K562 (cell line): ENCODE results near the gene C1RL.

Source experiments
- FOXJ3 ChIP-seq: sonication (generic); formaldehyde crosslinking; IDR thresholded peaks from 2 replicates; pipeline ENCODE4 v1.4.0; 2020; ENCODE audit warnings: mild to moderate bottlenecking, missing genetic modification reagents
- MTA2 ChIP-seq: fragments of 450-650 bp; IDR thresholded peaks from 2 replicates; pipeline ENCODE4 v1.6.1; 2016; ENCODE audit warnings: low read depth
- NFXL1 ChIP-seq: fragments of 450-650 bp; formaldehyde crosslinking; IDR thresholded peaks from 2 replicates; pipeline ENCODE4 v1.4.0; 2021; ENCODE audit warnings: mild to moderate bottlenecking
- SETDB1 ChIP-seq: IDR thresholded peaks from one replicate; pipeline ENCODE4 v1.6.1; 2012; ENCODE audit warnings: low read length, control low read depth, inconsistent platforms
- ZKSCAN8 ChIP-seq: fragments of 200-800 bp; sonication (Bioruptor generic); IDR thresholded peaks from 2 replicates; pipeline ENCODE4 v1.6.1; 2016; ENCODE audit warnings: missing genetic modification characterization, missing compliant biosample characterization
- ZNF274 ChIP-seq: IDR thresholded peaks from 2 replicates; pipeline ENCODE4 v1.6.1; 2011; ENCODE audit warnings: low read depth, mild to moderate bottlenecking, low read length, moderate library complexity, borderline replicate concordance
- ZNF324 ChIP-seq: fragments of 250-450 bp; sonication (Bioruptor Pico); IDR thresholded peaks from 2 replicates; pipeline ENCODE4 v1.4.0; 2020; ENCODE audit warnings: mild to moderate bottlenecking
- TF ChIP-seq, protein P1 (sequence below), 3 experiments: IDR thresholded peaks in 2 of 3; conservative IDR thresholded peaks in 1 of 3; 2 replicates each; pipeline ENCODE4 v1.5.1; 2011 to 2012; ENCODE audit warnings: low read length in 3 of 3, mild to moderate bottlenecking in 3 of 3, control low read depth in 2 of 3, improper control_type of control experiment in 1 of 3, inconsistent platforms in 1 of 3, low read depth in 1 of 3, mixed read lengths in 1 of 3, moderate library complexity in 1 of 3; ENCODE audit not compliant: insufficient read depth in 2 of 3

DNA sequence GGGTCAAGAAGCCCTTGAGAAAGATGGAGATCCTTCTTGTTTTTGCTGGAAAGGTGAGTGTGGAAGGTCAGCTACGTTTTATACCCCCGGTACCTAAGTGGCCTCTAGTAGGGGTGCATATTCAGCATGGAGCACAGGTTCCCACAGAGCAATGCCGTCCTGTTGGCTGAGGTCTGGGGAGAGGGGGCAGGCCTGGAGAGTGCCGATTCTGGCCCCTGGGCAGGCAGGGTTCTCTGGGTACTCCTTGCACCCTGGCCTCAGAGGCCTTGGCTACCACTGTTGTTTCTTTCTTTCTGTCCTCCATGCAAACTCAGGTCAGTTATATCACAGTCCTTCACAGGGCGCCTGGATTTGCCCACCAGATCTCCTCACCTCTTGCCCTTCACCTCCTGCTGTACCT lies 11.2 kb upstream of the C1RL start:
- TF ChIP-seq ZKSCAN8 (CRISPR knock-in tag) = no peak
- TF ChIP-seq ZNF274 = no peak
- TF ChIP-seq FOXJ3 (CRISPR knock-in tag) = no peak
- TF ChIP-seq, protein P1, sequence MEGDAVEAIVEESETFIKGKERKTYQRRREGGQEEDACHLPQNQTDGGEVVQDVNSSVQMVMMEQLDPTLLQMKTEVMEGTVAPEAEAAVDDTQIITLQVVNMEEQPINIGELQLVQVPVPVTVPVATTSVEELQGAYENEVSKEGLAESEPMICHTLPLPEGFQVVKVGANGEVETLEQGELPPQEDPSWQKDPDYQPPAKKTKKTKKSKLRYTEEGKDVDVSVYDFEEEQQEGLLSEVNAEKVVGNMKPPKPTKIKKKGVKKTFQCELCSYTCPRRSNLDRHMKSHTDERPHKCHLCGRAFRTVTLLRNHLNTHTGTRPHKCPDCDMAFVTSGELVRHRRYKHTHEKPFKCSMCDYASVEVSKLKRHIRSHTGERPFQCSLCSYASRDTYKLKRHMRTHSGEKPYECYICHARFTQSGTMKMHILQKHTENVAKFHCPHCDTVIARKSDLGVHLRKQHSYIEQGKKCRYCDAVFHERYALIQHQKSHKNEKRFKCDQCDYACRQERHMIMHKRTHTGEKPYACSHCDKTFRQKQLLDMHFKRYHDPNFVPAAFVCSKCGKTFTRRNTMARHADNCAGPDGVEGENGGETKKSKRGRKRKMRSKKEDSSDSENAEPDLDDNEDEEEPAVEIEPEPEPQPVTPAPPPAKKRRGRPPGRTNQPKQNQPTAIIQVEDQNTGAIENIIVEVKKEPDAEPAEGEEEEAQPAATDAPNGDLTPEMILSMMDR (IDR thresholded peaks at IDR 0.05 in 2 of 3, conservative IDR thresholded peaks at IDR 0.05 in 1 of 3; ENCODE audit: insufficient read depth in 2 of 3, low read depth in 1 of 3, low read length in 3 of 3) = no peak
- no peak for TF ChIP-seq NFXL1 (CRISPR knock-in tag)
- no peak for TF ChIP-seq SETDB1
- no peak for TF ChIP-seq MTA2
- TF ChIP-seq ZNF324 = no peak
